AG08395 (cell line): Measurements from ENCODE around the gene TREM1.
"Not testable (repeated sequence)": the region's sequence is repeated elsewhere in the genome, so short reads cannot be mapped to it uniquely, and the experiment has no call there.

Experiments used
- DNase-seq: peaks from one replicate; pipeline ENCODE4 v3.0.0; 2012; ENCODE audit warnings: mixed read lengths, low spot score

Gene TREM1

GRCh38 chr6:41257369-41258195, 28.9 kb downstream of the TREM1 start:
- no peak for DNase-seq

DNA sequence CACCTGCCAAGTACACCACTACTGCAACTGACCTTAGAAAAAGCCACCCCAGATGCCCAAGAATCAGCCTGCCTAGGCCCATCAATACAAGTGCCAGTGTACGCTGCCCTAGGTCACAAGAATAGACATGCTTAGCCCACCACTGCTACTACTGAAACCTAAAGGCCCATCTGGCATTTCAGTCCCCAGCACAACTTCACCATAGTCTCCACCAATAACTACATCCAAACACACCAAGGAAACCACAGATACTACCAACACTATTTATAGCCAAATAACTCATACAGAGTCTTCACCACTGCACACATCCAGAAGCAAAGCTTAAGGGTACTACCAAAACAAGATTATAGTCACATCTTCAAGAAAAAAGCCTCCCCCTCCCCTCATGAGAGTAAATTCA, 30.1 kb downstream of the TREM1 start:
- no peak for DNase-seq

DNA sequence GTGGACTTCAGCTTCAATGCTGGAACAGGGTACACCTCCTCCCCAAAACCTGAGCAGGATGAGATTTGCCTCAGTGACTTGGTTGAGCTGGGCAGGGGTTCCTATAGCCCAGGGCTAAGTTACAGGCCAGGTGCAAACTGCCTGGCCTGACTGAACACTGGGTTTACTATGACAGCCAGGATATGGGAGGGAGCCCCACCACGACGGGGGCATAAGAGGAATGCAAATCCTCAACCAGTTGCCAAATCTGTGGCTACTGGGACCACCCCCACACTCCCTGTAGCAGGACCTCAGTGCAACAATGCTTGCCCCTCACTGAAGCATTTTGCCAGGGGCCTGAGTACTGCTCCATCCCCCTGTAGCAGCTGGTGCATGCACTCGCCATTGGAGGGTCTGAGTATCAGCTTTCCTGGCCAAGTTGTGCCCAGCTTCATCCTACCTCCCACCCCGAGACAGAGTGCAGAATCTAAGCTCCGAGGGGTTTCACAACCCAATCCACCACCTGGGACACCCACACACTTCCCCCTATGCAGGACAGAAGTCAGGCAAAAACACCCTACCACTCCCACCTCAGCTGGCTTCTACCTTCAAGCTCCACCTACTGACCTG, 30.7 kb downstream of the TREM1 start:
- DNase-seq: no peak

- no peak for DNase-seq
These were observed 31.4 kb downstream of the TREM1 start for GRCh38 chr6:41255110-41255509.

DNA sequence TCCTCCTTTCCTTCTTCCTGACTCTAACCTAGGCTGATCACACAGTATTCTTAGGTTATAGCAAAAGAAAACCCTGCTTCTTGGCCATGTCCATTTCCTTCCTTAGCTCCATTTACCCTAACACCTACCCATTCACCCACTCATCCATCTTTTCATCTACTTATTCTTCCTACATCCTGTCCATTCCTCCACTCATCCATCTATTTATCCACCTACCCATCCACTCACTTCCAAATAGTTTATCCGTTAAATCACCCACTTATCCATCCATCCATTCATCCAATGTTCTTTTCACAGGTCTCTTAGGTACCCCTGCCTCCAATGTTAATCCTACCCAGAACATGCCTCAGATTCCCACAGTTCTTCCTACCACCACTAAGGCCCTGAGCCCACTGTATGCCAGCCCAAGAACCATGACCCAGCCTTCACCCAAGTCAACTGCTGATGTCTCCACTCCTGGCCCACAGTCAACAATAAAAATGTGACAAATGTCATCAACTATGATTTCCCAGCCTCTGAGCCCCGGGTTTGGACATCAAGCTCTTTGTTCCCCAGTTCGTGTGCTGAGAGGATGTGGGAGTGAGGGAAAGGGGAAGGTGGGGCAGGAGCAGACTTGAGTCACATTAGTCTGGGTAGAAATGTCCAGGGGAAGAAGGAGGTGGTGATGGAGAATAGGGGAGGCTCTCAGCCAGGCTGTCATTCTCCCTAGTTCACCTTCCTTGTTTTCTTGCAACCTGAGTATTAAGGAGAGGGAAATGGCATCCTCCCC, 33.9 kb downstream of the TREM1 start:
- DNase-seq: no peak

GRCh38 chr6:41247882-41248705, 38.4 kb downstream of the TREM1 start:
- DNase-seq: no peak

DNA sequence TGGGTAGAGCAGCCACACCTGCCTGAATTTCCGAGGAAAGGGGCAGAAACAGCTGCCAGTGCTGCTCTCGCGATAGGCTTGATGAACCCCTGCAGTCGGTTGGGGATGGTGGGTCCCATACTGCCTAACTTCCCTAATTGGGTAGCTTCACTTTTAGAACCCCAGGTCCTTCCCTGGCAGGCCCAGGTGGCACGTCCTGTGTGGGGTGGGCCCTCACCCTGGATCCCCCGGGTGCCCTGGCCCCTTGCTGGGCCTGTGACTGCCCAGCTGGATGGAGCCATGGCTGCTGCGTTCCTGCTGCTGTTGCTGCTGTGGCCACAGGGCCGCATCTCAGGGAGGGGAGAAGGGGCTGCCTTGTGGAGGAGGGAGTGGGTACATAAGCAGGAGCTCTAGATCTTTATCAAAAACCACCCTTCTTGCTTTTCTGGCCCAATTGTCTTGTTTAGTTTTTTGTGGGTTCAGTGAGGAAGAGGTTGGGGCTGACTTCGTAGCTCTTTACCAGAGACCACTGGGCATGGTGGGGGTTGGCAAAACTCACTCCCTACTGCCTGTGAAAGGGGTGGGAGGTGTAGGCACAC, 39.1 kb downstream of the TREM1 start:
- DNase-seq: no peak

- DNase-seq: not testable (repeated sequence)
These were observed 40.0 kb downstream of the TREM1 start for GRCh38 chr6:41246529-41246928.

GRCh38 chr6:41239467-41240159, 46.9 kb downstream of the TREM1 start:
- DNase-seq: no peak

DNA sequence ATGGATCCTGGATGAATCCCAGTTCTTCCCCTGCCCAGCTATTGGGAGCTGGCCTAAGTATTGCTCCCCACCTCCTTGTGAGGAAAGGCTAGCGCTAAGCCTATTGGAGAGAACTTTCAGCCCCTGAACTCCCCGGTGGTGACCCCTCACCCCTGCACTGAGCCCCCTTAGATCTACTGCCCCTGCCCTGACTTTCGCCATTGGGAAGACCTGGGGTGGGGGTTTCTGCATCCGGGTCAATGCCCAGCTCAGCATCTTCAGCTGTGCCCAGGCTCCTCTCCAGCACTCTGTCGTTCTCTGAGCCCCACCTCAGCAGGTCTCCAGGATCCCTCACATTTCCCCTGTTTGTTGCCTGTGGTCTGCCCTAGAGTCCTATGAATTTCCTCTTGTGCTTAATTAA, 49.4 kb downstream of the TREM1 start:
- DNase-seq: no peak

GRCh38 chr6:41236276-41236675, 50.2 kb downstream of the TREM1 start:
- no peak for DNase-seq

DNA sequence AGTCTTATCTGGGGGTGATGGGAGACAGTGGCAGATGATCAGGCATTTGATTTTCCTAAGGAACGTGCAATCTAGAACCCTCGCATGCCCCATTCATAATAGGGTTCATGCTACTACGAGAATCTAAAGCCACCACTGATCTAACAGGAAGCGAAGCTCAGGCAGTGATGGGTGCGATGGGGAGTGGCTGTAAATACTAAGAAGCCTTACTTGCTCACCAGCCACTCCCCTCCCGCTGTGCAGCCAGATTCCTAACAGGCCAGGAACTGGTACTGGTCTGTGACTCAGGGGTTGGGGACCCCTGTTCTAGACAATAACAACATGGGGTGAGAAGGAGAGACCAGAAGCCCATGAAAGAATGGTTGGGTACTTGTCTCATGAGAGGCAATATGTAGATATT, 53.8 kb downstream of the TREM1 start:
- DNase-seq: no peak

GRCh38 chr6:41231246-41231645, 55.2 kb downstream of the TREM1 start:
- DNase-seq: no peak

GRCh38 chr6:41229721-41230120, 56.8 kb downstream of the TREM1 start:
- DNase-seq: no peak

- no peak for DNase-seq
These were observed 57.9 kb downstream of the TREM1 start for GRCh38 chr6:41228616-41229015.

DNA sequence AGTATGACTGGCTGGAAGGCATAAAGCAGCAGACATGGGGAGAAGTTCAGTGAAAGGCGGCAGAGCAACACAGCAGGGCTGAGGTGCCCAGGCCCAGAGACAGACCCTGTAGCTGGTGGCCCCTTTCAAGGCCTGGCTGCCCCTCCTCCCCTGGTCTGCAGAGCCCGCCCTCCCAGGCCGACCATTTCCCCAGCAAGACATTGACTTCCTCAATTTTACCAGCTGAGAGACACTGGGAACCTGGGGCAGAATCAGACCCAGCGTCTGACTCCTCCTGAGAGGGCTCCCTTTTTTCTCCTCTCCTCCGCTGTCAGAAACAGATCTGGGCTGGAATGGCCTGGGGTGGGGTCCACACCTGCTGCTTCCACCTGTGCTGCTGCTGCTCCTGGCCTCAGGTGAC, 58.4 kb downstream of the TREM1 start, which contains the start of gene TREML4:
Gene TREML4, plus strand, starts transcription at position 254 of the 400 bp plus-strand sequence. Its CDS starts 79 bp downstream, at position 333.
- no peak for DNase-seq

DNA sequence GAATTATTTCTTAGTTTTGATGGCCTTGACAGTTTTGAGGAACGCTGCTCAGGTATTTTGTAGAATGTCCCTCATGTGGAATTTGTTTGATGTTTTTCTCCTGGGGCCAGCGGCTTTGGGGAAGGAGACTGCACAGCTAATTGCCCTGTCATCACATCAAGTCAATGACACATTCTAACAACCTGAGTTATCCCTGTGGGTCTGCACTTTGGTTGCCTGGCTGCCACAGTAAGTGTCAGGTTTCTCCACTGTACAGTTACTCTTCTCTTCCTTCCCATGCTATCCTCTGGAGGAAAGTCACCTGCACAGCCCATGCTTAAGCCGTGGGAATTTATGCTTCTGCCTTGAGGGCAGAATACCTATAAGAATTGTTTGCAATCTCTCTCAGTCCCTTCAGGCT, 59.7 kb downstream of the TREM1 start:
- no peak for DNase-seq

DNA sequence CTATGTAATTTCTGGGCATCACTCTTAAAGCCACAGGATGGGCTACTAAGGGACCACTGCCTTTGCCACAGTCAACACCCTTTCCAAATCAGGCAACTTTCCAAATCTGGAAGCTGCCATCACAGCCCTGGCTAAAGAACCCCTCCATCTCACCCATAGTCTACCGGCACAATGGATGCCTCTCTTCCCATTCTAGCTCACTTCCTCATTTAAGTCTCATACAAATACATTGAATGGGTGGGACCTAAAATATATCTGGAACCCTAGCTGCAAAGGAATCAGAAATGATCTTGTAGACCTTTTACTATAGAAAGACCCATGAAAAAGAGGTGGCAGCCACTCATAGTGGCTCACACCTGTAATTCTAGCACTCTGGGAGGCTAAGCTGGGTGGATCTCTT, 61.7 kb downstream of the TREM1 start:
- no peak for DNase-seq
